Retinal pigment epithelial cell (primary cell): ENCODE results near the gene GNAO1.

Source experiments
- DNase-seq: peaks from one replicate; pipeline ENCODE4 v3.0.0-alpha.2; 2010; ENCODE audit warnings: low read depth
- H3K4me3 ChIP-seq: 2 replicates; pipeline ENCODE4 v1.5.1; 2011; ENCODE audit warnings: mild to moderate bottlenecking, low read length, control low read depth, moderate library complexity
- CTCF ChIP-seq: conservative IDR thresholded peaks from 2 replicates; pipeline ENCODE4 v1.5.1; 2011; ENCODE audit warnings: low read depth, low read length, control low read depth, inconsistent platforms

The GNAO1 gene

GRCh38 chr16:56247808-56248207, 56.5 kb downstream of the GNAO1 start:
- no peak overlapping the region for H3K4me3 ChIP-seq
- TF ChIP-seq CTCF, result no peak
- DNase-seq, result no peak

GRCh38 chr16:56252835-56253234, 61.5 kb downstream of the GNAO1 start:
- H3K4me3 ChIP-seq, result no peak overlapping the region
- TF ChIP-seq CTCF, result no peak
- no peak for DNase-seq

GRCh38 chr16:56255904-56256303, 64.6 kb downstream of the GNAO1 start:
- no peak for TF ChIP-seq CTCF
- no peak overlapping the region for H3K4me3 ChIP-seq
- DNase-seq, result no peak

GRCh38 chr16:56257239-56257638, 66.0 kb downstream of the GNAO1 start:
- no peak for TF ChIP-seq CTCF
- DNase-seq, result no peak

GRCh38 chr16:56257666-56258342, 66.5 kb downstream of the GNAO1 start:
- no peak overlapping the region for H3K4me3 ChIP-seq
- no peak for TF ChIP-seq CTCF

More at GRCh38 chr16:56257239-56257638, 66.0 kb downstream of the GNAO1 start:
- no peak overlapping the region for H3K4me3 ChIP-seq

GRCh38 chr16:56258508-56259424, 67.5 kb downstream of the GNAO1 start:
- DNase-seq, result no peak
- no peak for TF ChIP-seq CTCF
- H3K4me3 ChIP-seq, result no peak overlapping the region

More at GRCh38 chr16:56257666-56258342, 66.5 kb downstream of the GNAO1 start:
- DNase-seq, result no peak

GRCh38 chr16:56259425-56259779, 68.1 kb downstream of the GNAO1 start:
- DNase-seq, result no peak
- no peak for TF ChIP-seq CTCF
- H3K4me3 ChIP-seq, result no peak overlapping the region
